HUDEP-2 (cell line): ENCODE measurements around the gene ATG16L1.

Experiments
- DNase-seq, 76 experiments: peaks; one replicate each; lab custom pipeline; 2025; ENCODE audit not compliant: unreplicated experiment in 76 of 76; lab: John Stamatoyannopoulos, UW

ATG16L1 gene

DNA sequence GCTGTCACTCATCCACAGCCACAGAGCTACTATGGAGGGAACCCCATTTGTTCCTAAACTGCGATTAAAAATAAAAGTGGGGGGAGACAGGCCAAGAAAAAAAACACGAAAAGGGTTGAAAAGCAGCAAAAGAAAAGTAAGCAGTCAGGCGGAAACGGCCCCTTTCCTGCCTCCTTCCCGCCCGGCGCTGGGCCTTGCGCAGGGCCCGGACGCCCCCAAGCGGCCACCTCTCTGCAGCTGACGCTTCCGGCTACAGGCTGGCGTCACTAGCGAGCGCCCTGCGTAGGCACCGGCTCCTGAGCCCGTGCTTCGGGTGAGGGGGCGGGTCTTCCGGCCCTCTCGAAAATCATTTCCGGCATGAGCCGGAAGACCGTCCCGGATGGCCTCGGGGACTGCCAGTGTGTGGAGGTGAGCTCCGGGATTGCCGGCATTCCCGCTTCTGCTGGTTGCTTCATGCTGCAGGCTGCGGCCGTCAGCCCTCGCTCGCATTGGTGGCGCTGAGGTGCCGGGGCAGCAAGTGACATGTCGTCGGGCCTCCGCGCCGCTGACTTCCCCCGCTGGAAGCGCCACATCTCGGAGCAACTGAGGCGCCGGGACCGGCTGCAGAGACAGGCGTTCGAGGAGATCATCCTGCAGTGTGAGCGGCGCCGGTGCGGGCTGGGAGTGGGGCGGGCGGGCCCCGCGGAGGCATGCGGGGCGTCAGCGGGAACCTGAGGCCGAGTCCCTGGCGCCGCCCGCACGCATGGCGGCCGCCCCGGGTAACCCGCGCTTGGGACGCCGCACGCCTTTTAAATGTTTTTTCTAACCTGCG lies at the start of gene ATG16L1:
Gene ATG16L1, plus strand, starts transcription at position 368 of the 811 bp plus-strand sequence. Its CDS starts 155 bp downstream, at position 523.
- DNase-seq: peak in 75 of 76 experiments; percentile 26 to 96 (median 90)

DNA sequence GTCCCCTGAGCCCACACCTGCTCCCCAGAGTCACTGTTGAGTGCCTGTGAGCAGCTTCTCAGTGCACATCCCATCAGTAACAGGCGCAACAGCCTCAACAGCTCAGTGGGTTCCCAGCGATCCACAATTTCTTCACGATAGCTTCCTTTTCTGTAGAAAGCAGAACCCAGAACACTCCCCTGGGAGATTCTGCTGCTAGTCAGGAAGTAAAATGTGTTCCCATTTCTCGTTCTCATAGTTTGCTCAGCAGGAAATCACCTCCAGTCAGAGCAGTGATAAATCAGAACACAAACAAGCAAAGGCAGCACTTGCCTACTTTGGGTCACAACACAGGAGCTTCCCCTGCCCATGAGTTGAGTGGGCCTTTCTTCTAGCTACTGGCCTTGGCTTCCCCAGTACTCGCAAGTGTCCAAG lies 48.9 kb upstream of the ATG16L1 start:
- DNase-seq: no peak

DNA sequence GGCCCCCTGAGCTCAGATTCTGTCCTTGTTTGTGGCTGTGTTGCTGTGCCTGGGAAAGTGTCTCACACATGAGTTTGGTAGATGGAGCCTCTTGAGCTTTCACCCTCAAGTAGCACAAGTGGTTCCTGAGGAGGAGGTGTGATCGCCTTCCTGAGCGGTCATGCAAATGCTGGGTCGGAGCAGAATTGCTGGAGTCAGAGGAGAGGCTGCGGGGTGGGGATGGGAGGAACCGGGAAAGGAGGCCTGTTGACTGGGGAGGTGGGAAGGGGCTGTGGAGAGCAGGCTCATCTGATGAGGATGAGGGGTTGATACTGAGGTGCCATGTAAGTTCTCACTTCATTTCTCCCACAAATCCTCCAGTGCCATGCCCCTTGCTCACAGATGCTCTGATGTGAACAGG lies 48.4 kb upstream of the ATG16L1 start:
- DNase-seq: no peak

DNA sequence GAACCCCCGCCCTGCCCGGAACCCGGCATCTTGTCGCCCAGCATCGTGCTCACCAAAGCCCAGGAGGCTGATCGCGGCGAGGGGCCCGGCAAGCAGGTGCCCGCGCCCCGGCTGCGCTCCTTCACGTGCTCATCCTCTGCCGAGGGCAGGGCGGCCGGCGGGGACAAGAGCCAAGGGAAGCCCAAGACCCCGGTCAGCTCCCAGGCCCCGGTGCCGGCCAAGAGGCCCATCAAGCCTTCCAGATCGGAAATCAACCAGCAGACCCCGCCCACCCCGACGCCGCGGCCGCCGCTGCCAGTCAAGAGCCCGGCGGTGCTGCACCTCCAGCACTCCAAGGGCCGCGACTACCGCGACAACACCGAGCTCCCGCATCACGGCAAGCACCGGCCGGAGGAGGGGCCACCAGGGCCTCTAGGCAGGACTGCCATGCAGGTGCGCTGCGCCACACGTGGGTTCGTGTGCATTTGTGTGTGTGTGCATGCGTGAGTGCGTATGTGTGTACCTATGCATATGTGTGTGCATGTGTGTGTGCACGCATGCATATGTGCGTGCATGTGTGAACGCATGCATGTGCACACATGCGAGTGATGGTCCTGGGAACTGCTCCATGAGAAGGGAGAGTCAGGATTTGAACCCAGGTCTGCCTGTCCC lies 47.1 kb upstream of the ATG16L1 start:
- no peak for DNase-seq

DNA sequence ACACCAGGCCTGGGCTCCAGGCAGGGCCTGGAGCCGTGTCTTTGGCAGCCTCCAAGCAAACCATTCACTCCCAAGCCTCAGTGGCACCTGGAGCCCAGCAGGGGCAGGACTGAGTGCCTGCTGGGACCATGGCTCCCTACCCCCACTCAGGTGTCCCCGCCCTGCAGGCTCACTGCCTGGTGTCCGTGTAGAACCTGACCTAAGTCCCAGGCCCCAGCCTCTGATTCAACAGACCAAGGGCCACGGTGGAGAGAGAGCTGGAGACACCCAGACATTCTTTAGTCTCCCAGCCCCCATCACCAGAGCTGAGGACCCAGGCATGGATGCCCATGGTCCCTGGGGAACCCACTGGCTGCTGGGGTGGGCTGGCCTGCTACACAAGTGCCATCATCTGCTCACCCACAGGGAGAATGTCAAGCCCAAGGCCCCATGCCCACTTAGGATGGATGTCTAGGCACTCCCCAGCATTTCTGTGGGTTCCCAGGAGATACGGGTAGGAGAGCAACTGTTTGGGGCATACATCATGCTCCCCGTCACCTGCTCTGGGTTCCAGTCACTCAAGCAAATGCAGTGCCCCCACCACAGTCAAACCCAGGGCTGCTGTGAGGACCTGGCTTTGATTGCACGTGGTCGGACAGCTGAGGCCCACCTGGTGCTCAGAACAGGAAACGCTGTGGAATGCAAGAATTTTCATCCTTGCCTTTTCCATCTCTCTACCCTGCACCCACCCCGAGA lies 42.9 kb upstream of the ATG16L1 start:
- no peak for DNase-seq

DNA sequence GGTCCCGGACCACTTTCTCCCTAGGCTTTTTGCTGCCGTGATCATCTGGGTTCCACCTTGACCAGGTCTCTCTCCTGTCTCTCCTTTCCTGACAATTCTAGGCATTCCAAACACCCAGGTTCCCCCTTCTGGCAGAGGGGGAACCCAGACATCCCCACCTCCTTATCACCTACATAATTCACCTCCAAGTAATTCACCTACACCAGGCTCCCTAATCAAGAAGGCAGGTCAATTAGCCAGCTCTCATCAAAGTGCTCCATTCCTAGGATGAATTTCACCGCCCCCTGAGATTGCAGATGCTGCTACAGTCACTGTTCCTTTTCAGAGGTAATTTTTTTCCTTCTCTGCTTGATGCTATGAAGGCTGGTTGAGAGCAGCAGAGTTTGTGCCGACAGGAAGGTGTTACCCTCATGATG lies 42.3 kb upstream of the ATG16L1 start:
- DNase-seq: no peak

DNA sequence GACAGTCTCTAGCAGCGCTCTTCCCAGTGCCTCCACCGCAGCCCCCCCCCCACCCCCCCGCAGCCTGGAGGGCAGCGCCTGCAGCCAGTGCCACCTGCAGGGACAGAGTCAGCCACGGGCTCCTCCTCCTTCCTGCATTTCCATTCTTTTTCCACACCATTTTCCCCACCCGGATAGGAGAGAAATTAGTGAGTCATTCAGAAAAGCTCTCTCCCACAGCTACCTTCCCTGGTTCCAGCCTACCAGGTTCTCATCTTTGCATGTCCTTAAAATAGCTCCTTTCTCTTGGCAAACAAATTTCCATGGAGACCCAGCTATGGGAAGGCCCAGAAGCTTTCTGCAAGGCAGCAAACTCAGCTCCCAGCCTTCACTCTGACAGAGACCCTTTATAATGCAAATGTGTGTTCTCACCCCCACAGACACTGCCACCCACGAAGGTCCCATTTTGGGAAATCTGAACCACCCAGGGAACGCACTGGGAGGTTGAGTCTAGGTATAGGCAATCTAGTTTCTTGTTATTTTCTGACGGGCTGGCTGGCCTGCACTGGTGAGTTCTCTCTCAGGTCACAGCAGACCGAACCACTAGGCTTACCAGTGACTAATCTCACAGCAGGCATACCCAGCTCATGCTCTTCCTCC lies 41.8 kb upstream of the ATG16L1 start:
- DNase-seq: no peak

DNA sequence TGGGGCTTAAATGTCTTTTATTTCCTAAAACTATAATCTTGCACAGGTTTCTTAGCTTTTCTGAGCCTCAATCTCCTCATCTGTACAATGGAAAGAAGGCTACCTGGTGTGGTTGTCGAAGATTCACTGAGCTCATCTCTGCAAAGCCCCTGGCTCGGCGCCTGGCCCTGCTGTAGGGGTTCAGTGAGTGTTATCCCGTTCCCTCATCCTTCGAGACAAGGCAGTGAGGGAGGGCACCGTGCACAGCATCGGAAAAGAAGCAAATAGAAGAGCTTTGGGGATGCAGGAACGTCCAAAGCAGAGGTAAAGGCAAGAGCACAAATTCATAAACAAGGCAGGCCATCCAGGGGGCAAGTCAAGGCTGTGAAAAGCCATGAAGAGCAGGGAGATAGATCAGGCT lies 41.2 kb upstream of the ATG16L1 start:
- no peak for DNase-seq

DNA sequence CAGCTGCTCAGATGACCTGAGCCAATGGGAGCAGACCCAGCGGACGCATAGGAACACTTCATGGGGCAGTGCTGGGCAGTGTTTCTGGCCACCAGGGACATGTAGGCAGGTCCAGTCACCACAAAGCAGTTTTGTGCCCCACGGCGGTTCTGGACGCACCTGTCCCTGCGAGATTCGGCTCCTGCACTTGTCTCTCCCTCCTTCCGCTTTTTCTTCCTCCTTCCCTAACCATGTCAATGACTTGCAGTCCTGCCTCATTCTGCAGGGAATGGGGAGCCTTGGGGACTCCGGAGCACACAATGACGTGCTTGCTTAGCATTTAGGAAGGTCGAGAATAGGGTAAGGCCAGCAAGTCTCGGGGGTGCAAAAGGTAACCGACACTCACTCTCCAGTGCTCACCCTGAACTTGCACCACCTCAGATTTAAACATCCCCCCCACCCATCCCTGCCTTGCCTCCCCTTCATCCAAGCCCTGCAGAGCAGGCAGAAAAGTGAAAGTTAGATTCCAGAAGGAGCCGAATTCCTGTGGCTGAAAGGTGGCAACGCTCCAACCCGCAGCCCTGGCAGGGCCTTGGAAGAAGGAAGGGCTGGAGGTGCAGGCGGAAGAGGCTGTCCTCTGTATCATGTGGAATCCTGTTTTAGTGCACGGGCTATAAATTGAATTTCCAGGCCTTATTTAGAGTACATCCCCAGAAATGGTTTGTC lies 40.5 kb upstream of the ATG16L1 start:
- DNase-seq: no peak

DNA sequence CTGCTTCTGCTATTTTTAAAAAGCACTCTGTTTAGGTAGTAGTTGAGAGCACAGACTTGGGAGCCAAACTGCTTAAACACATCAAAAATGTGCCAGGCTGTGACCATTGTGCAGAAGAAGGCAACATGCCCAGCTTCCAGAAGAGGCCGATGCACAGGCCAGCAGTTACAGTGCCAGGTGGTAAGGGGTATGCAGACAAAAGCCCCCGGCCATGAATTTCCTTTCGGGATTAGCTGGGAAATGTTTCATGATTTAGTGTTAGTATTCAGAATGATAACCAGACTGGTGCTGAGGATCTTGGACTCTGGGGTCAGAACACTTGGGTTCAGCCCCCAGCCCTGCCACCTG lies 40.0 kb upstream of the ATG16L1 start:
- no peak for DNase-seq

DNA sequence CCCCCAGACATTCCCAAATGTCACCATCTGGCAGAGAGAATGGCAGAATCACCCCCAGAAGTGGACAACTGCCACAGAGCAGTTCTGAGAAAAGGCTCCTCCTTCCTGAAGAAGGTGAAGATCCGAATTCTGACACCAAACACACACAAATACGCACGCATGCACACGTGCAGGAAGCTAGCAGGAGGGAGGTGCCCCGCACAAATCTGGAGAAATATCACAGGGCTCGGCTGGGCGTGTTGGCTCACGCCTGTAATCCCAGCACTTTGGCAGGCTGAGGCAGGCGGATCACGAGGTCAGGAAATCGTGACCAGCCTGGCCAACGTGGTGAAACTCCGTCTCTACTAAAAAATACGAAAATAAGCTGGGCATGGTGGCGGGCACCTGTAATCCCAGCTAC lies 38.5 kb upstream of the ATG16L1 start:
- no peak for DNase-seq

DNA sequence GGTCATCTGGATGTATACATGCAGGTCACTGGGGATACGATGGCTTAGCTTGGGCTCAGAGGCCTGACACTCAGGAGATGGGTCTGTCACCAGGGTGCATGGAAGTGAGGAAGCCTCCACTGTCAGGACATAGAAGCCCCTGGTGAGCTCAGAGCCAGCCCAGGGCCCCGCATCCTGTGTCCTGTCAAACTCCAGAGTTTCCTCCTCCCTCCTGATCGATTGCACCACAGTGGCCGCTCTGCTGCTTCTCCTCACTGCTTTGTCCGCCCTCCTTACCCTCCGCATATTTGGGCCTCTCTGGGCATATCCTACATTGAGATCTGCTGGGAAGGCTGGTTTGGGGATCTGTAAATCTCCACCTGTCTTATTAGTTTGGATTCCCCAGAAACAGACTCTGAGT lies 37.5 kb upstream of the ATG16L1 start:
- no peak for DNase-seq

DNA sequence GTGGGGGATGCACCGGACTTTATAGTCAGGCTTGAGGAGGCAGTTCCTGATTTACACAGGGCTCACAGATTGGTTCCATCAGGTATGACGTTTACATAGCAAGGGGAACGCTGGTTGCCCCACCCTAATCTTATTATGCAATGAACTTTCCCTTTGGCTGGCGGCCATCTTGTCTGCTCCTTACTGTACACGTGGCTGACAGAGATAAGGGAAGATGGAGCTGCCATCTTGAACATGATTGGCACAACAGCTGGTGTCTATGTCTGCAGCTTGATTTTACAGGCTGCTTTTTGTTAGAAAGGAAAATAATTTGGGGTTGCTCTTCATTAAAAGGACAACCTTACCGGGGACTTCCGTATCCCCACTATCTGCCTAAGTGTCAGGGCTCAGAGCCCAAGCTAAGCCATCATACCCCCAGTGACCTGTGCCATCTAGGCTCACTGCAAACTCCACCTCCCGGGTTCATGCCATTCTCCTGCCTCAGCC lies 33.5 kb upstream of the ATG16L1 start:
- DNase-seq: peak in 75 of 76 experiments; percentile 37 to 96 (median 85)

DNA sequence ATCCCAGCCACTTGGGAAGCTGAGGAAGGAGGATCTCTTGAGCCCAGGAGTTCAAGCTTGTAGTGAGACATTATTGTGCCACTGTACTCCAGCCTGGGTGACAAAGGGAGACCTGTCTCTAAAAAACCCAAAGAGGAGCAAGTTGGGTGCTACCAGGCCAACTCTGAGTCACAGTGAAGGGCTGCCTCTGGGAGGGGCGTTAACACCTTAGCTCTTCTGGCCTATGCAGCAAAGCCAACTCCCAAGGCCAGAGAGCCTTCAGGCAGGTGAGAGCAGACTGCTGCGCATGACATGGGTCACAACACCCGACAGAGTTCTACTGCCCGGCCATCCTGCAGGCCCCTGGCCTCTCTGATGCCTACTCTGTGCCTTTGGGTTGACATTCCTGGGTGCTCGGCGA lies 32.6 kb upstream of the ATG16L1 start:
- DNase-seq: peak in 1 of 76 experiments; percentile 25

DNA sequence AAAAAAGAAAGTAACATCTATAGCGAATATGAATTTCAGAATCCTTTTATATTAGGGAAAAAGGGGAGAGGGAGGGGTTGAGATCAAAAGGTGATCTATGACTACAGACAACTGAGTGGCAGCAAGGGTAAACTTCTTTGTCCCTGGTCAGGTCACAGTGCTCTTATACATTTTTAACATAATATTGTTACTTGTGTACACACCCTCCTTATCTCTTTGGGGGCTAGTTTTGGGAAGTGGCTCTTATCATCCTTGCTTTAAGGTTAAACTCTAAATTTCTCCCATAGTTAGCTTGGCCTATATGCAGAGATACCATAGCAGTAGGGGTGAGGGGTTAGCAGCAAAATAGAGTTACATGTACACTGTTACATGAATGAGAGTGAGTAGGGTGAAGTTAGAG lies 31.6 kb upstream of the ATG16L1 start:
- DNase-seq: peak in 5 of 76 experiments; percentile 11 to 36 (median 14)

DNA sequence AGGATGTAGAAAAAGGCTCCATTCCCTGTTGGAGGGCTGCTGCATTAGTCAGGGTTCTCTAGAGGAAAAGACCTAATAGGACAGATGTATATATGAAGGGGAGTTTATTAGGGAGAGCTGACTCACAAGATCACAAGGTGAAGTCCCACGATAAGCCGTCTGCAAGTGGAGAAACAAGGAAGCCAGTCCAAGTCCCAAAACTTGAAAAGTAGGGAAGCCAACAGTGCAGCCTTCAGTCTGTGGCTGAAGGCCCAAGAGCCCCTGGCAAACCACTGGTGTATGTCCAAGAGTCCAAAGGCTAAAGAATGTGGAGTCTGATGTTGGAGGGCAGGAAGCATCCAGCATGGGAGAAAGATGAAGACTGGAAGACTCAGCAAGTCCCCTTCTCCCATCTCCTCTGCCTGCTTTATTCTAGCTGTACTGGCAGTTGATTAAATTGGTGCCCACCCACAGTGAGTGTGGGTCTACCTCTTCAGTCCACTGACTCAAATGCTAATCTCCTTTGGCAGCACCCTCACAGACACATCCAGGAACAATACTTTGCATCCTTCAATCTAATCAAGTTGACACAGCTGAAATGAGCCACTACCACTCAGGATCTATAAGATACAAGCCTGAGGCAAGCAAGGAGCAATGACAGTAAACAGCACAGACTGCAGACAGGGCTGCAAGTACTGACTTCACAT lies 30.0 kb upstream of the ATG16L1 start:
- peak in 48 of 76 experiments; percentile 9 to 59 (median 28) for DNase-seq

DNA sequence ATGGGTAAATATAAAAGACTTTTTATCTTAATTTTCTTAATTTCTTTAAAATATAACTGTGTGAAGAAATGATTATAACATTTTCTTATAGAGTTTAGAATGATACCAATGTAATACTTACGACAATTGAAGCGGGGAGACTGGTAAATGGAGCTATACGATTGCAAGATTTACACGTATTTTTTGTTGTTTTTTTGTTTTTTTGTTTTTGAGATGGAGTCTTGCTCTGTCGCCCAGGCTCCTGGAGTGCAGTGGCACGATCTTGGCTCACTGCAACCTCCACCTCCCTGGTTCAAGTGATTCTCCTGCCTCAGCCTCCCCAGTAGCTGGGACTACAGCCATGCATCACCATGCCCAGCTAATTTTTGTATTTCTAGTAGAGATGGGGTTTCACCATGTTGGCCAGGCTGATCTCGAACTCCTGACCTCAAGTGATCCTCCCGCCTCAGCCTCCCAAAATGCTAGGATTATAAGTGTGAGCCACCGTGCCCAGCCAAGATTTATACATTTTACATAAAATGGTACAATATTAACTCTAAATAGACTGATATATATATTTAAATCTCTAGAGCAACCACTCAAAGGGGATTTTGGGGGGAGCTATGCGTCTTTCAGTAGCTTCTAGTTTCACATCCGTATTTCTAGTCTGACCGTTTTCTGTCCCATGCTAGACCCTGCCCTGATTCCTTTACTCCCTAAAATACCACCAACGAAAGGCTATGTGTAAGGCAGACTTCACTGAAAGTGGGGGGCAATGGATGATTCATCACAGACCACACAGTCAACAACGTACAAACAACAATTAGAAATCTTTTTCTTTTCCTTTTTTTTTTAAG lies 28.2 kb upstream of the ATG16L1 start:
- DNase-seq: no peak

DNA sequence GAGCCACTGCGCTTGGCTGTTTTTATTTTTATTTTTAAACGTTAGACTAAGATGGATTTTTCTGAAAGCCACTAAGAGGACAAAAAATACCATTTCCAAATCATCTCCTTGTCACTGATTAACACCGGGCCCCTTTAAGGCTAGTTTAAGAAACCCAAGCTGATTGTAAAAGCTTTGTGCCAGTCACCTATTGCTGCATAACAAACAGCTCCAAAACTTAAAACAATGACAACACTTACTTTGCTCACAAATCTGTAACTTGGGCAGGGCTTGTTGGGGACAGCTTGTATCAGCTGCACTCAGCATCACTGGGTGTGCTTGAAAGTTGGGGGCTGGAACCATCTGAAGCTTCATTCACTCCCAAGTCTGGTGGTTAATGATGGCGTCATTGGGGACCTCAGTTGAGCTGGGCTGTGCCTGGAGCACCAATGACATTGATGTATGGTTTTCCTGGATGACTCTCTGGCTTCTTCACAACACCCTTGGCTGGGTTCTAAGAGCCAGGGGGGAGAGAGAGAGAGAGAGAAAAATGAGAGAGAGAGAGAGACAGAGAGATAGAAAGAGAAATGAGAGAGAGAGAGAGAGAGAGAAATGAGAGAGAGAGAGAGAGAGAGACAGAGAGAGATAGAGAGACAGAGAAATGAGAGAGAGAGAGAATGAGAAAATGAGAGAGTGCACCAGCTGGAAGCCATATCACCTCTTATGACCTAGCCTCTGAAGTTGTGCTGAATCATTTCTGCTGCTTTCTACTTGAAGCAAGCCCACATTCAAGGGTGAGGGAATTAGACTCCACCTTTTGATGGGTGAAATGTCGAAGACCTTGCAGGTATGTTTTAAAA lies 26.0 kb upstream of the ATG16L1 start:
- peak in 1 of 76 experiments; percentile 7 for DNase-seq
